Gastroesophageal sphincter (tissue), 4 donors: ENCODE measurements around the gene ADAMTS9. TPM values are rescaled to one million over a fixed set of nuclear protein-coding genes. Genes with fewer than 3 reads are reported as not detected.

Source experiments
- ATAC-seq: fragments of 150-250 bp; one replicate; pipeline ENCODE4 v1.9.1; 2016; ENCODE audit warnings: mild to moderate bottlenecking, moderate library complexity
- H3K27ac ChIP-seq, 4 donors: fragments of 200-600 bp; sonication (generic) in 3 of 4; 1 replicate in 3 of 4; 2 replicates in 1 of 4; pipeline ENCODE4 v1.5.1; 2016 to 2019
- H3K27me3 ChIP-seq: fragments of 200-600 bp; sonication (generic); one replicate; pipeline ENCODE4 v1.5.1; 2019
- H3K36me3 ChIP-seq, 2 donors: fragments of 200-600 bp; sonication (generic); one replicate each; pipeline ENCODE4 v1.5.1; 2019; ENCODE audit warnings: control low read depth in 1 of 2
- H3K4me1 ChIP-seq, 3 donors: fragments of 200-600 bp; sonication (generic); 1 replicate in 2 of 3; 2 replicates in 1 of 3; pipeline ENCODE4 v1.5.1; 2016 to 2019; ENCODE audit warnings: control low read depth in 2 of 3
- H3K4me3 ChIP-seq, 2 donors: fragments of 200-600 bp; sonication (generic); one replicate each; pipeline ENCODE4 v1.5.1; 2019; ENCODE audit warnings: mild to moderate bottlenecking in 1 of 2, moderate library complexity in 1 of 2
- H3K9me3 ChIP-seq, 3 donors: fragments of 200-600 bp; sonication (generic); one replicate each; pipeline ENCODE4 v1.5.1; 2017 to 2019; ENCODE audit warnings: control low read depth in 2 of 3
- CTCF ChIP-seq, 4 experiments: fragments of 200-600 bp in 2 of 4; fragments of 450-650 bp in 2 of 4; sonication (generic) in 1 of 4; IDR thresholded peaks; one replicate each; pipeline ENCODE4 v1.5.1; 2017 to 2019; ENCODE audit warnings: antibody characterized with exemption in 4 of 4, mild to moderate bottlenecking in 2 of 4, moderate library complexity in 2 of 4
- EP300 ChIP-seq: sonication (generic); formaldehyde crosslinking; IDR thresholded peaks from one replicate; pipeline ENCODE4 v1.6.1; 2017; ENCODE audit warnings: antibody characterized with exemption, mild to moderate bottlenecking
- POLR2A ChIP-seq, 2 donors: fragments of 450-650 bp; IDR thresholded peaks; one replicate each; pipeline ENCODE4 v1.6.1; 2017; ENCODE audit warnings: antibody characterized with exemption in 2 of 2, mild to moderate bottlenecking in 2 of 2, moderate library complexity in 1 of 2
- POLR2AphosphoS5 ChIP-seq: sonication (generic); formaldehyde crosslinking; IDR thresholded peaks from one replicate; pipeline ENCODE4 v1.6.1; 2017; ENCODE audit warnings: antibody characterized with exemption
- WGBS, 2 donors: methylation state at CpG; one replicate each; pipeline ENCODE4 v1.1.5; 2018; ENCODE audit warnings: low coverage in 1 of 2; 5-methylcytosine and 5-hydroxymethylcytosine counted together
- total RNA-seq, 4 donors: library from RNA; depleted of rRNA; stranded (reverse); fragments of >200 nt; gene quantifications; one replicate each; pipeline ENCODE4 v1.1.0, GENCODE V29; 2016

Gene ADAMTS9
- total RNA-seq, 4 donors from 2014 or later, result 30.7 to 102 (median 48.3) TPM

DNA sequence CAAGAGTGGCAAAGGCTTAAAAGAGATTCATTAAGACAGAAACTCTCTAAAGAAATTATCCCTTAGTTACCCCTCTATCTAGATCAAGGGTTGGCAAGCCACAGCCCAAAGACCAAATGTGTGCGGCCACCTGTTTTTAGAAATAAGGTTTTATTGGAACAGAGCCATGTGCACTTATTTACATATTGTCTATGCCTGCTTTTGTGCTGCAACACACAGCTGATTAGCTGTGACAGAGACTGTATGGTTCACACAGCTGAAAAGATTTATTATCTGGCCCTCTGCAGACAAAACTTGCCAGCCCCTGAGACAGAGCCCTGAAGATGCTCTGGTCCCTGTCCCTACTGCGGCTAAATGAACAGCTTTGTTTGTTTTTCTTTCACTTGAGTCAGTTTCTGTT lies 88.1 kb downstream of the ADAMTS9 start:
- WGBS, 2 donors, result 95% methylated on average over 2 of the region's 2 CpGs; no CpG with 5 or more reads in 1 of the 2 donors
- Histone ChIP-seq H3K27me3 (no peaks in the 10 kb centered on the region), H3K4me3 (no peak overlapping the region), H3K27ac (peak overlapping the region in 1 of 4 donors; percentile 9), H3K4me1 (peaks cover 3 to 23% (median 8%) of the 10 kb centered on the region in 3 donors), H3K36me3 (peaks cover 0 to 36% of the 10 kb centered on the region in 2 donors), H3K9me3 (no peaks in the 10 kb centered on the region)
- no peak for ATAC-seq
- TF ChIP-seq POLR2A (IDR thresholded peaks at IDR 0.05), result no peak

GRCh38 chr3:64595253-64595694 lies 92.5 kb downstream of the ADAMTS9 start:
- TF ChIP-seq CTCF (IDR thresholded peaks at IDR 0.05) (no peak), POLR2AphosphoS5 (peak; percentile 73)
- no peak overlapping the region for H3K4me3 ChIP-seq
- no peaks in the 10 kb centered on the region for H3K27me3 ChIP-seq
- peak; percentile 93 for ATAC-seq
- H3K36me3 ChIP-seq, result peaks cover 0 to 5% of the 10 kb centered on the region in 2 donors
- H3K27ac ChIP-seq, result peak overlapping the region; percentile 44 to 81 (median 75)
- peaks cover 3 to 37% (median 8%) of the 10 kb centered on the region in 3 donors for H3K4me1 ChIP-seq
- 19 to 23% methylated on average over 4 to 5 of the region's 5 CpGs for WGBS, 2 donors
- no peaks in the 10 kb centered on the region for H3K9me3 ChIP-seq

DNA sequence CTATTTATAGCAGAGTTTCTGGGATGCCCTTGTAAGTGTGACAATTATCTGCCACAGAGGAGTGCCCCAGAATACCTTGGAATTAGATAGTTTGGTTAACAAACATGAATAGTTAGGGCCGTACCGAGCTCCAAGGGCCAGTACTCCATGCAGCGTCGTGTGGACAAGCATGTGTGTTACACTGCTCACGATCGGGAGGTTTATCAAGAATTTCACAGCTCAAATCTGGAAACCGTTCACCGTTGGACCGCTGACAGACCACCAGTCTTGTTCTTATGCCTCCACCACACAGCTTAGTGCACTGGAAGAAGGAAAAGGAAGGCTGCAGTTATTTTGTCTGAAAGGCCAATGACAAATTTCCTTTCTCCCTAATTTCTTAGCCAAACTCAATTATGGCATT lies 93.7 kb downstream of the ADAMTS9 start:
- H3K27ac ChIP-seq, result peak overlapping the region in 3 of 4 donors; percentile 72 to 81 (median 78)
- no peaks in the 10 kb centered on the region for H3K9me3 ChIP-seq
- no peak for ATAC-seq
- peaks cover 0 to 5% of the 10 kb centered on the region in 2 donors for H3K36me3 ChIP-seq
- peaks cover 3 to 33% (median 8%) of the 10 kb centered on the region in 3 donors for H3K4me1 ChIP-seq
- H3K4me3 ChIP-seq, result no peak overlapping the region
- TF ChIP-seq POLR2A (IDR thresholded peaks at IDR 0.05) (no peak), EP300 (no peak), POLR2AphosphoS5 (no peak)
- H3K27me3 ChIP-seq, result no peaks in the 10 kb centered on the region
- WGBS, 2 donors, result 83% methylated on average over 9 of the region's 9 CpGs; no CpG with 5 or more reads in 1 of the 2 donors

DNA sequence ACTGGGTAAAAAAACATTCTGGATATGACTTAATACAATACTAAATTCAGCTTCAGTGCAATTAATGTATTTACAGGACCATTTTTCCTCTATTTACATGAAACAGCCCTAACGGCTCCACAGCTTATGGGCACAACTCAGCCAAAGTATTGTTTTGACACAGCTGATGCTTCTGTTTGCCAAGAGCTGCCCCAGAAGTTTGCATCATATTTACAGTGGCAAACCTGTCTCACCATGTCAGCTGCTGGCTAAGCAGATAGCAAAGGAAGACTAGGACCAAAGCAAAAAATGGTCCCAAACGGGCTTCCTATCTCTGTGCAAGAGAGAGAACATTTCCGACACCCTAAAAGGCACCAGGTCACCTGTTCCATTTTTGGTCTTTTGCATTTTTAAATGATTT lies 94.5 kb downstream of the ADAMTS9 start:
- WGBS, 2 donors, result 60 to 76% methylated on average over 1 to 3 of the region's 3 CpGs

DNA sequence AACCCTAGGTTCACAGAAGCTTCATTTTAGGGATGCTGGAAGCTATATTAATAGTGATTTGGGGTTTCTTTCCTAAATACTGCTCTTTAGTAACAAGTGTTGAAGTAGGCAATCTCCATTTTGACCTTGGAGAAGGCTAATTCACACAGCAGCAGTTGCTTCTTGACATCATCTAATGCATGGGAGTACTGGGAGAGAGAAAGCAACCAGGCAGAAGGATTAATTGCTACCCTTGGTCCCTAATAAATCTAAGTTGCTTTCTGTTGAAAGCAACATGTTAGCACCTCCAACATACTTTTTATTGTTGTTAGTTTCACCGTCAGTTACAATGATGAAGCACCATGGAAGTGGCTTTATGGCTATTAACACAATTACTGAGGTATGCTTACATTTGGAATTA lies 96.2 kb downstream of the ADAMTS9 start:
- no peak overlapping the region for H3K4me3 ChIP-seq
- H3K36me3 ChIP-seq, result peaks cover 0 to 5% of the 10 kb centered on the region in 2 donors
- peak overlapping the region in 1 of 4 donors; percentile 7 for H3K27ac ChIP-seq
- no peaks in the 10 kb centered on the region for H3K27me3 ChIP-seq
- 71 to 92% methylated on average over 1 of the region's 1 CpG for WGBS, 2 donors
- ATAC-seq, result no peak
- no peak for TF ChIP-seq POLR2A (IDR thresholded peaks at IDR 0.05)
- TF ChIP-seq EP300, result no peak
- TF ChIP-seq CTCF (IDR thresholded peaks at IDR 0.05), result no peak
- no peak for TF ChIP-seq POLR2AphosphoS5
- no peaks in the 10 kb centered on the region for H3K9me3 ChIP-seq
- H3K4me1 ChIP-seq, result peaks cover 3 to 54% (median 8%) of the 10 kb centered on the region in 3 donors

More for the DNA sequence above, 94.5 kb downstream of the ADAMTS9 start:
- no peaks in the 10 kb centered on the region for H3K27me3 ChIP-seq
- ATAC-seq, result no peak
- H3K9me3 ChIP-seq, result no peaks in the 10 kb centered on the region
- H3K4me3 ChIP-seq, result no peak overlapping the region
- H3K4me1 ChIP-seq, result peaks cover 3 to 41% (median 8%) of the 10 kb centered on the region in 3 donors
- peaks cover 0 to 5% of the 10 kb centered on the region in 2 donors for H3K36me3 ChIP-seq
- no peak for TF ChIP-seq POLR2AphosphoS5
- TF ChIP-seq POLR2A (IDR thresholded peaks at IDR 0.05), result no peak
- TF ChIP-seq EP300, result no peak
- no peak for TF ChIP-seq CTCF (IDR thresholded peaks at IDR 0.05)
- peak overlapping the region in 2 of 4 donors; percentile 78 to 81 for H3K27ac ChIP-seq

GRCh38 chr3:64588380-64588779 lies 99.4 kb downstream of the ADAMTS9 start:
- H3K36me3 ChIP-seq, result peaks cover 0 to 2% of the 10 kb centered on the region in 2 donors
- ATAC-seq, result no peak
- TF ChIP-seq EP300 (no peak), POLR2A (IDR thresholded peaks at IDR 0.05) (no peak), CTCF (IDR thresholded peaks at IDR 0.05) (no peak), POLR2AphosphoS5 (no peak)
- 50 to 67% methylated on average over 1 of the region's 1 CpG for WGBS, 2 donors
- peak overlapping the region in 3 of 4 donors; percentile 3 to 50 (median 29) for H3K27ac ChIP-seq
- no peaks in the 10 kb centered on the region for H3K9me3 ChIP-seq
- no peaks in the 10 kb centered on the region for H3K27me3 ChIP-seq
- no peak overlapping the region for H3K4me3 ChIP-seq
- H3K4me1 ChIP-seq, result peaks cover 0 to 40% (median 0%) of the 10 kb centered on the region in 3 donors
